Smooth muscle cell (in vitro differentiated cells): ENCODE measurements around the gene SNCB. TPM values are rescaled to one million over a fixed set of nuclear protein-coding genes. Genes with fewer than 3 reads are reported as not detected.

Source experiments
- DNase-seq: peaks from one replicate; lab custom pipeline; 2025; ENCODE audit not compliant: unreplicated experiment; lab: John Stamatoyannopoulos, UW
- H2AFZ ChIP-seq: fragments of 200-600 bp; sonication (generic); 2 replicates; pipeline ENCODE4 v1.6.0; 2016; ENCODE audit warnings: antibody characterized with exemption, low read depth, mild to moderate bottlenecking
- H3F3A ChIP-seq: fragments of 200-600 bp; sonication (generic); 2 replicates; pipeline ENCODE4 v1.6.0; 2017; ENCODE audit warnings: antibody characterized with exemption, low read depth
- H3K27ac ChIP-seq: fragments of 200-600 bp; sonication (generic); 2 replicates; pipeline ENCODE4 v1.5.1; 2016; ENCODE audit warnings: low read depth, mild to moderate bottlenecking
- H3K27me3 ChIP-seq: fragments of 200-600 bp; sonication (generic); 2 replicates; pipeline ENCODE4 v1.6.1; 2016; ENCODE audit warnings: low read depth, mild to moderate bottlenecking
- H3K36me3 ChIP-seq: fragments of 200-600 bp; sonication (generic); 2 replicates; pipeline ENCODE4 v1.5.1; 2016; ENCODE audit warnings: low read depth
- H3K4me1 ChIP-seq: fragments of 200-600 bp; sonication (generic); 2 replicates; pipeline ENCODE4 v1.5.1; 2016; ENCODE audit warnings: low read depth
- H3K4me2 ChIP-seq: fragments of 200-600 bp; sonication (generic); 2 replicates; pipeline ENCODE4 v1.6.0; 2016; ENCODE audit warnings: mild to moderate bottlenecking
- H3K4me3 ChIP-seq: fragments of 200-600 bp; sonication (generic); 2 replicates; pipeline ENCODE4 v1.5.1; 2016; ENCODE audit warnings: mild to moderate bottlenecking
- H3K79me2 ChIP-seq: fragments of 200-600 bp; sonication (generic); 2 replicates; pipeline ENCODE4 v1.6.0; 2016; ENCODE audit warnings: low read depth, mild to moderate bottlenecking
- H3K9ac ChIP-seq: fragments of 200-600 bp; sonication (generic); 2 replicates; pipeline ENCODE4 v1.6.0; 2016; ENCODE audit warnings: low read depth
- H3K9me3 ChIP-seq: fragments of 200-600 bp; sonication (generic); replicated peaks from 2 replicates; pipeline ENCODE4 v1.5.1; 2016; ENCODE audit warnings: low read depth
- H4K20me1 ChIP-seq: fragments of 200-600 bp; sonication (generic); 2 replicates; pipeline ENCODE4 v1.6.0; 2016; ENCODE audit warnings: low read depth
- CTCF ChIP-seq: fragments of 200-600 bp; sonication (generic); IDR thresholded peaks from 2 replicates; pipeline ENCODE4 v1.5.1; 2017; ENCODE audit warnings: borderline replicate concordance, mild to moderate bottlenecking, antibody characterized with exemption; ENCODE audit not compliant: insufficient read depth, poor library complexity, severe bottlenecking
- WGBS: methylation state at CpG from one replicate; pipeline ENCODE4 v1.1.7; 2016; ENCODE audit warnings: low lambda C conversion rate; 5-methylcytosine and 5-hydroxymethylcytosine counted together
- polyA plus RNA-seq: library from polyadenylated mRNA; unstranded; fragments of >200 nt; fragmentation: Nextera tagmentation; extraction: Ambion mirVana; gene quantifications from 2 replicates; pipeline ENCODE4 v1.2.1, GENCODE V29; 2016
- total RNA-seq: library from RNA; depleted of rRNA; stranded (reverse); fragments of >200 nt; gene quantifications from 2 replicates; pipeline ENCODE4 v1.2.3, GENCODE V29; 2014

Gene SNCB
- total and polyA plus RNA-seq, 2 experiments from 2014 or later: 0.45 to 0.55 TPM

GRCh38 chr5:176624938-176625337, 5.4 kb downstream of the SNCB start:
- no peak overlapping the region for H3K27ac ChIP-seq
- TF ChIP-seq CTCF: no peak
- H3K9me3 ChIP-seq: no peaks in the 10 kb centered on the region
- H3K4me2 ChIP-seq: no peak overlapping the region
- H4K20me1 ChIP-seq: no peaks in the 10 kb centered on the region
- no peak overlapping the region for H3K4me3 ChIP-seq
- peaks cover 82% of the 10 kb centered on the region for H3K27me3 ChIP-seq
- no peaks in the 10 kb centered on the region for H3F3A ChIP-seq
- no peak overlapping the region for H2AFZ ChIP-seq
- H3K36me3 ChIP-seq: no peaks in the 10 kb centered on the region
- no peak for DNase-seq
- H3K4me1 ChIP-seq: peaks cover 5% of the 10 kb centered on the region
- H3K9ac ChIP-seq: no peak overlapping the region
- WGBS: 81% methylated on average over 9 of the region's 9 CpGs
- H3K79me2 ChIP-seq: no peaks in the 10 kb centered on the region

- TF ChIP-seq CTCF: no peak
- H3K27me3 ChIP-seq: peaks cover 82% of the 10 kb centered on the region
Observed at GRCh38 chr5:176624142-176624541, 6.2 kb downstream of the SNCB start.

GRCh38 chr5:176621661-176622079, 8.7 kb downstream of the SNCB start:
- TF ChIP-seq CTCF: no peak
- Histone ChIP-seq H3K27me3 (peaks cover 82% of the 10 kb centered on the region), H3F3A (no peaks in the 10 kb centered on the region), H2AFZ (no peak overlapping the region), H3K36me3 (no peaks in the 10 kb centered on the region), H4K20me1 (no peaks in the 10 kb centered on the region), H3K4me2 (no peak overlapping the region), H3K4me1 (peaks cover 6% of the 10 kb centered on the region), H3K79me2 (no peaks in the 10 kb centered on the region), H3K4me3 (no peak overlapping the region), H3K9ac (no peak overlapping the region), H3K9me3 (no peaks in the 10 kb centered on the region), H3K27ac (no peak overlapping the region)
- WGBS: 55% methylated on average over 13 of the region's 13 CpGs
- DNase-seq: no peak

More at GRCh38 chr5:176624142-176624541, 6.2 kb downstream of the SNCB start:
- no peak overlapping the region for H3K4me3 ChIP-seq
- peaks cover 6% of the 10 kb centered on the region for H3K4me1 ChIP-seq
- no peak overlapping the region for H3K9ac ChIP-seq
- no peak overlapping the region for H3K27ac ChIP-seq
- no peaks in the 10 kb centered on the region for H3F3A ChIP-seq
- 89% methylated on average over 4 of the region's 4 CpGs for WGBS
- H3K36me3 ChIP-seq: no peaks in the 10 kb centered on the region
- H3K79me2 ChIP-seq: no peaks in the 10 kb centered on the region
- no peak overlapping the region for H2AFZ ChIP-seq
- H4K20me1 ChIP-seq: no peaks in the 10 kb centered on the region
- no peak overlapping the region for H3K4me2 ChIP-seq
- DNase-seq: no peak
- no peaks in the 10 kb centered on the region for H3K9me3 ChIP-seq

- peaks cover 78% of the 10 kb centered on the region for H3K27me3 ChIP-seq
- DNase-seq: no peak
- no peaks in the 10 kb centered on the region for H3F3A ChIP-seq
- 22% methylated on average over 32 of the region's 32 CpGs for WGBS
- TF ChIP-seq CTCF: no peak
- H4K20me1 ChIP-seq: no peaks in the 10 kb centered on the region
- no peak overlapping the region for H3K27ac ChIP-seq
- H3K79me2 ChIP-seq: no peaks in the 10 kb centered on the region
- H3K4me2 ChIP-seq: peak overlapping the region; percentile 71
- H2AFZ ChIP-seq: no peak overlapping the region
- H3K36me3 ChIP-seq: no peaks in the 10 kb centered on the region
- no peak overlapping the region for H3K9ac ChIP-seq
- H3K4me3 ChIP-seq: no peak overlapping the region
- peaks cover 6% of the 10 kb centered on the region for H3K4me1 ChIP-seq
- H3K9me3 ChIP-seq: no peaks in the 10 kb centered on the region
Observed at GRCh38 chr5:176620333-176620981, 9.9 kb downstream of the SNCB start.
